CD4-positive, alpha-beta T cell treated with Interleukin-4 for 1 hour (primary cell): Measurements from ENCODE around the gene AGAP3.
A peak's percentile ranks its signal among the peaks of the same experiment; 100 is the strongest.

Experiments used
- DNase-seq, 2 donors: peaks; one replicate each; pipeline ENCODE4 v3.0.0-alpha.2; 2020 to 2022

Gene AGAP3

DNA sequence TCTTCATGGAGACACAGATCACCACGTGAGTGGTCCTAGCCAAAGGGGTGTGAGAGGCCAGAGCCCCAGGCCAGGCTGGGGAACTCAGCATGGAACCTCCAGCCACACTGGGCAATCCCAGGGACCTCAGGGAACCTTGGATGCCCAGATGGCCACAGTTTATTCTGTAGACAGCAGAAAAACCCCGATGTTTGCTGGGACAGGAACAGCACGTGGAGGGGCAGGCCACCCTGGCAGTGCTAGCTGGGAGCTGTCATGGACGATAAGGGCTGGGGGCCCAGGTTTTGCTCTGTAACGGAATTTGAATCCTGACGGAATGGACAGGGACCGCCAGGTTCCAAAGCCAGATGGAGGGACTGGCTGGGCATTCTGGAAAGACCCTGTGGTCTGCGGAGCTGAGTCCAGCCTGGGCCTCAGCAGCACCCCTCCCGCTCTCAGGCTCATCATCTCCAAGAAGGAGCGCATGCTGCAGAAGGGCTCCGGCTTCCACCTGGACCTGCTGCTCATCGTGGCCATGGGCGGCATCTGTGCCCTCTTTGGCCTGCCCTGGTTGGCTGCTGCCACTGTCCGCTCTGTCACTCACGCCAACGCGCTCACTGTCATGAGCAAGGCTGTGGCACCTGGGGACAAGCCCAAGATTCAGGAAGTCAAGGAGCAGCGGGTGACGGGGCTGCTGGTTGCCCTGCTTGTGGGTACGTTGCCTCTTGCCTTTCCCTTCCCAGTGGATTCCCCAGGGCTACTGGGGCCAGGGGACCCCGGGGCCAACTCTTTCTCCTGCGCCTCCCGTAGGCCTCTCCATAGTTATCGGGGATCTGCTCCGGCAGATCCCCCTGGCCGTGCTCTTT lies 11.2 kb upstream of the AGAP3 start:
- DNase-seq: no peak

DNA sequence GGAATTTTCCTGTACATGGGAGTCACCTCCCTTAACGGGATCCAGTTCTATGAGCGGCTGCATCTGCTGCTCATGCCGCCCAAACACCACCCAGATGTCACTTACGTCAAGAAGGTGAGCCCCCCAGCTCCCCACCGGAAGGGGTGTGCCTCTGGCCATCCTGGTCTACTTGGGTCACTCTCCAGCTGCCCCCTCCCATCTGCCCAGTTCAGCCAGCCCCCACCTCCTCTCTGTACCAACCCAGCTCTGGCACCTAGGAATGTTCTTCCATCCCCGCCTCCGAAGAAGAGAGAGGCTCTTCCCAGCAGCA lies 10.7 kb upstream of the AGAP3 start:
- no peak for DNase-seq

DNA sequence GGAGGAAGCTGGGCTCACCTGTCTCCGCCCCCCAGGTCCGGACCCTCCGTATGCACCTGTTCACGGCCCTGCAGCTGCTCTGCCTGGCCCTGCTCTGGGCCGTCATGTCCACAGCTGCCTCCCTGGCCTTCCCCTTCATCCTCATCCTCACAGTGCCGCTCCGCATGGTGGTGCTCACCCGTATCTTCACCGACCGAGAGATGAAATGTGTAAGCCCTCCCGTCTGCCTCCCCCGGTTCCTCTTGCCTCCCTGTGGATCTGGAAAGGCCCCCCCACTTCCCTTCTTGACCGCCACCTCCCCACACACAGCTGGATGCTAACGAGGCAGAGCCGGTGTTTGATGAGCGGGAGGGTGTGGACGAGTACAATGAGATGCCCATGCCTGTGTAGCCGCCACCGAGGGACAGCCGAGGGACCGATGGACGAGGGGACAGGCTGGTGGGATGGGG lies 10.3 kb upstream of the AGAP3 start:
- no peak for DNase-seq

DNA sequence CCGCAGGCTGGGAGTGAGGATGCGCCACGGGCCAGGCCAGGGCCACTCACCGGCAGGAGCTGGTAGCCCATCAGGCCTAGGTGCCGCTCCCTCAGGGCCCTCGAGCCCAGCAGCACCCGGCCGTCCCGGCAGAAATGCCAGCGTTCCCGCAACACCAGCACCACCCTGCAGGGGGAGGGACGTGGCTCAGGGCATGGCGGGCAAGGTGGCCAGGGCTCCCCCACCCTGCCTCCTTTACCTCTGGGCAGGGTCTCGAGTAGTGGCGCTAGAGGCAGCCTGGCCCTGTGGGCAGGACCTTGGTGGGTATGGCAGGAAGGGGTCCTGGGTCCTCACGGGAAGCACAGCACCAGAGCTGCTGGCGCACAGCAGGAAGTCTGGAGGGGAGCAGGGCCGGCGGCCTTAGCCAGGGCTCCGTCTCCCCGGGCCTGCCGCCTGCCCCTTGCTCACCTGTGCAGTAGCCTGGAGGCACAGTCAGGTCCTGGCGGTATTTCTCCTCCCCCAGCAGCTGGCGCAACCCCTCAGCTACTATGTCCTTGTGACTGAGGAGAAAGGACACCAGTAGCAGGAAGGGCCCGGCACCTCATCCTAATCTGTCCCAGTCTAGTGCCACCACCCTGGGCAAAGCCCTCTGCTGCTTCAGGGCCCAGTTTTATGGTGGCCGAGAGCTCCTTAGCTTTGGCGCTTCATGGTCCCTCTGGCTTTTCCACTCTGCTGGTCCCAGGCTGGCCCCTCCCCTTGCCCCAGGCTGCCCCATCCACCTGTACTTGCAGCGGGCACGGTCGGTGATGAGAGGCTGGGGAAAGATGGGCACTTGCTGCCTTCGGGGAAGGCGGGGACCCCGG lies 9.2 kb upstream of the AGAP3 start:
- DNase-seq: no peak

DNA sequence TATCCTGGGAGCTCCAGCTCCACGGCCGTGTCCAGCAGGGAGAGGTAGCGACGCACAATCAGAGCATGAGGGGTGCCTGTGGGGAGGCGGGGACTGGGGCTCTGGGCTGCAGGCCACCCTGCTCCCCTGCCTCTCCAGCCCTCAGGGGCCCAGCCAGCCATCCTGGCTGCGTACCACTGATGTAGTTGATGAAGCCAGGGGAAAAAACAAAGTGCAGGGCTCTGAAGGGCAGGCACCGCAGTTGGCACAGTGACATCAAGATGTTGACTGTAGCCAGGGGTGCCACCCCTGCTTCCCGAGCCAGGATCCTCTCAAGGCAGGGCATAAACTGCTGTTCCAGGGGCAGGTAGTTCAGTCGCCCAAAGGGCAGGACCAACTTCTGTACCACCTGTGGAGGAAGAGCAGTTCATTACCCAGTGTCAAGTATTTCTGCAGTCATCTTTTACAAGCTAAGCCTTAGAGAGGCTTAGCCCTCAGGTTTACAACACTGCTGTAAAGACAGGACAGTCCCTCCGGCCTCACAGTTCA lies 8.5 kb upstream of the AGAP3 start:
- DNase-seq: no peak

DNA sequence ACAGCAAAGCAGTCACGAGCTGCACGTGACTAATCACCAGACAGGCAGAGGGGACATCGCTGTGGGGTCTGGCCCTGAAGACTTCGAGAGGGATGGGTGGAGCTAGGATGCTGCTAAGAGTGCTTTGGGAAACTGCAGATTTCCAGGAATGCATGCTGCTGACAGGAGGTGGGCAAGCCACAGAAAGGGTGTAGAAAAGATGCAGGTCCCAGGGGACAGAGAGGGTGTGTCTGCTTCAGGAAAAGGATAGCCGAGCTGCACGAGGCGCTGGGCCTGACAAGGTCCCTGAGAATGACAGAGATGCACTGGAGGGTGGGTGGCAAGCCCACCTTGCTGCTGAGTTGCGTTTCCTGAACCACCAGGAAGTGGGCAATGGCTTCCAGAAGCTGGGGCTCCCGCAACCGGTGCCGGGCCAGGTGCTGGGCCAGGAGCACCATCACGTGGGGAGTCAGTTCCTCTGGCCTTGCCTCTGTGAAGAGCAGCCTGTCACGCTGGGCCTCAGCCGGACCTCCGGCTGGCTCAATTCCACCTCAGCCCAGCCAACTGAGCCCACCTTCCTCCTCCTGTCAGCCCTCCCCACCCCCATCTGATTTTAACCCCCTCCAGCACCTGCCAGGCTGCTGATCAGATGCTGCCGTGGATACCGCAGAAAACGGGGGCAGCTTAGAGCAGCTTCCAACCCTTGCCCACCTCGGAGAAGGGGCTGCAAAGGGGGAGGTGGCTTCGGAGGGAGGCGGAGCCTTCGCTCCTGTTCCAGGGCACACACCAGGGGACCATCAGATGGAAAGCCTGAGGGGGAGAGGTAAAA lies 7.8 kb upstream of the AGAP3 start:
- no peak for DNase-seq

DNA sequence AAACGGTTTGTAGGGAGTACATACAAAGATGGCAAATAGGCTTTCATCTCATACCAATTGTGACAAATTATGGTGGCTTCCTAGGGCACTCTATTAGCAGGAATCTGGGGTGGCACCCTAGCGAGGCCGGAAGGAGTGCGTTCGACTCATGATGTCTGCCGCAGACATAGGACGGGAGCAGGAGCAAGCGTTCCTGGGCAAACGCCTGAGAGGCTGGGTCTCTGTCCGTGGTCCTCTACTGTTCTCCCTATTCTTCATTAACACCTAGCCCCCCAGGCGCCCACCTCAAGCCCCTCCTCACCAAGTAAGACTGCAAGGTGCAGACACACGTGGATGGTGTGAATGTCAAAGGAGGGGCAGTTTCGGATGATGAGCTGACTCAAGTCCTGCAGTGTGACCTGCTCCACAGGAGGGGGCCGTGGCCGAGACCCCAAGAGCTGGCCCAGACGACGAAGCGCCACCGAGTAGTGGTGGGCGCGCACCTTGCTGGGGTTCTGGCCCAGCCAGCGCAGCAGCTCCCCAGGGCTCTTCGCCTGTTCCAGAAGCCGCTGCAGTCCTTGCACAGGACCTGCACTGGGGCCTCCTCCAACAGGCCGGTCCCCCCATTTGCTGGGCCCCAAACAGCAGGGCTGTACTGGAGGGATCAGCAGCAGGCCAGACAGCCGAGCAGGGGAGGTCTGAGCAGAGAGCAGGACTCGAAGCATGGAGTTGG lies 6.9 kb upstream of the AGAP3 start:
- DNase-seq: no peak

DNA sequence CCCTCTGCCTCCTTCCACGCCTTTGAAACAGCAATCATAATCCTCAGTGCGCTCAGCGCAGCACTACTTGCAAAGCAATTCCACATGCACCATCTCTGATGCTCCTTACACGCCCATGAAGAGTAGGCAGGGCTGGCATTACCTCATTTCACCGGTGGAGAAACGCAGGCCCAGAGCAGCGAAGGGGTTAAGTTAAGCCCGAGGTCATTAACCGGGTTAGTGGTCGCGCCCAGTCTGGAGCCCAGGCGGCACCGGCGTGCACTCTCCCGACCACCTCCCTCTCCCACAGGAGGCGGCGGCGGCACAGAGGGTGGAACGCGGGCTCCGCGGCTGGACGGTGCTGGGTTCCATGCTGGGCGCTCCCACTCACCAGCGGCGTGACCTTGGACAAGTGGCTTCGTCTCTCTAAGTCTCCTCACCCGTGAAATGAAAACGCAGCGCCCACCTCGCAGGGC lies 6.2 kb upstream of the AGAP3 start:
- no peak for DNase-seq

DNA sequence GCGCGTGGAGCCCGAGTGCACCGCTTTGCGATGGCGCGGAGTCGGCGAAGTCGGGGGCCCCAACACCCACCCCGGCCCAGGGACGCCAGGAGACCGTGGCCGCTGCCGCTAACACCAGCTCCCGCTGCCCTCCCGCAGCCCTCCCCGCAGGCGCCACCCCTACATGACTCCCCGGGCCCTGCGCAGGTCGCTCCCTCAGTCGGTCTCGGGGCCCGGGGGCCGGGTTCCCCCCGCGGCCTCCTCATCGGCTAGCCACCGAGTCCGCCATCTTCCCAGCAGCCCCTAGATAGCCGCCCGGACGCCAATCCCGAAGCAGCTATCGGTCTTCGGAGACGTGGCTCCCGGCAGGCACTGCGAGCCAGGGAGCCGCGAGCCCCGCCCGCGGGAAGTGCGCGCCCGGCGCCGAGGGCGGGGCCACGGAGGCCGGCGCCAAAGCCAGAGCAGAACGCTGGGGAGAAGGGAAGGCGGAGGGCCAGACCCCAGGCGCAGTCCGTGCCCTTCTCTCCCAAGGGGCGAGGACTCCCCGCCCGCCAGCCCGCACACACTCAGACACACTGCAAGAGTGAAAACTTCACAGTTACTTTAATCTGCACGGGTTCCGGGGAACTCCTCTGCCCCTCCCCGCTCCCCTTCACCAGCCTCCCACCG lies 5.6 kb upstream of the AGAP3 start, which contains the start of gene FASTK:
TSS of gene FASTK (minus strand) at position 288 of the 648 bp plus-strand sequence. CDS start at position 245, 43 bp downstream.
- peak; percentile 90 to 92 for DNase-seq

DNA sequence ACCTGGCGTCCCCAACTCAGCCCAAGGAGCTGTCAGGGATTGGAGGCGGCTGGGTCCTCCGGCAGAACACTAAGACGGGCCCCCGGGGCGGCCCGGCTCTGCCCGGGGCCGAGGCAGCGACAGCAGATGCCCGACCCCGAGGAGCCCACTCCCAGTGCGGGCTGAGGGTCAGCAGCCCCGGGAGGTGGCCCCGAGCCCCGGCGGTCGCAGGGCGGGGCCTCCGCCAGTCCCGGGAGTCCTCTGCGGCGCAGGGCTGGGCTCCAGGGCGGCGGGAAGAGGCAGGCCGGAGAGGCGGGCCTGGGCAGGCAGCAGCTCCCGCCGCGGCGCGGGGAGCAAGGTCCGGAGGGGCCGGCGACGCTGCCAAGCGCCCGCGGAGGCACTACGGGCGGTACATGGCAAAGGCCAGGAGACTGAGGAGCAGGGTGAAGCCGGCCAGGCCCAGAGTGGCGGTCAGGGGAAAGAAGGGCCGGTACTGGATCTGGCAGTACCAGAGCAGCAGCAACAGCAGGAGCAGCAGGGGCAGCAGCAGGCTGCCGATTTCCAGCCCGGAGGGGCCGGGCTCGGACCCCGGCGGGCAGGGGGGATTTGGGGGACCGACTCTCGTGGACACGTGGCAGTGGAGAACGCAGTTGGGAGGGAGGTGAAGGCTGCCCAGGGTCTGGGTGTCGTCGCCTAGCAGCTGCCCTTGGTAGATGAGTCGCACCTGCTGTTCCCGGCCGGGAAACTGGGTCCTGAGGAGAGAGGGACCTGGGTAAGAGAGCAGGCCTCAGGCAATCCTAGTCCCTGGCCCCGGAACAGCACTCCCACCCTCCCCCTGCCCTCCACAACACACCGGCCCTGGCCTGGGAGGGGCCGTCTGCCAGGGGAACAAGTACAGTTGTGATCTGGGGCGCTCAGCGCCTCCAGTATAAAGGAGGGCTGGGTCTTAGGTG lies 4.8 kb upstream of the AGAP3 start:
- DNase-seq: no peak

DNA sequence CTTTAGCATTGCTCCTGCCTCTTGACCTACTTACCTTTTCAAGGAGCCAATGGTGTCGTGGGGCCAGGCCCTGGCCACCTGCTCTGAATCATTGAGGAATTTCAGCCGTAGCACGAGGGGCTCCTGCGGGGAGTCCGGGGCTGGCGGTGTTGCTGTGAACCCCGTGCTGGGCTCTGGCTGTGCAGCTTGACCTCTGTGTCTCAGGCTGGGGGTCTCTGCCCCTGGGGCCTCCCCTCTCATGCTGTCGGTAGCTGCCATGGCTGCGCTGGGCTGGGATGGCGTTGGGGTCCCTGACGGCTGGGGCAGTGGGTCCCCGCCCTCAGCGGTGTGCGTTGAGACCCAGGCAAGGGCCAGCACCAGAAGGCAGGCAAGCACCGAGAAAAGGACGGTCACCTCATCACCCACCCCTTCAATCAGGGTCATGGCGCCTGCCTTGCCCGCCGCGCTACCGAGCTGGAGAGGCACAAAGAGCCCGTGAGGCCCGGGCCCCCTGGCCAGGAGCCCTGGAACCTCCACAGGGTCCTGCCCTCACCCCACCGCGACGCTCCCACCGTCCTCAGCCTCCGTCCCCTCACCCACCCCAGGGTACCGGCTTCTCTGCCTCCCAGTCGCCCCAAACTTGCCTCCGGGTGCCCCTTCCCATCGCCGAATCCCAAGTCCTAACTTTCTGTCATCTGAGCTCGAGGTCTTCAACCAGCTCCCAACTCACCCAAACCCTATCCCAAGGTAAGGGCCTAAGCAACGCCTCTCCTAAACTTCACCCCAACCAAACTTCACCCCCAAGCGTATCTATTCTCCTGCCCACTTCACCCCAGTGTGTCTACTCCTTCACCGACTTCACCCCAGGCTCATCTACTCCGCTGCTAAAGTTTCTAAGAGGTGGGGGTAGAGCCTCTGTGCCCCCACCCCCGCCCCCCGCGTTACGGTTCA lies 3.9 kb upstream of the AGAP3 start:
- no peak for DNase-seq

DNA sequence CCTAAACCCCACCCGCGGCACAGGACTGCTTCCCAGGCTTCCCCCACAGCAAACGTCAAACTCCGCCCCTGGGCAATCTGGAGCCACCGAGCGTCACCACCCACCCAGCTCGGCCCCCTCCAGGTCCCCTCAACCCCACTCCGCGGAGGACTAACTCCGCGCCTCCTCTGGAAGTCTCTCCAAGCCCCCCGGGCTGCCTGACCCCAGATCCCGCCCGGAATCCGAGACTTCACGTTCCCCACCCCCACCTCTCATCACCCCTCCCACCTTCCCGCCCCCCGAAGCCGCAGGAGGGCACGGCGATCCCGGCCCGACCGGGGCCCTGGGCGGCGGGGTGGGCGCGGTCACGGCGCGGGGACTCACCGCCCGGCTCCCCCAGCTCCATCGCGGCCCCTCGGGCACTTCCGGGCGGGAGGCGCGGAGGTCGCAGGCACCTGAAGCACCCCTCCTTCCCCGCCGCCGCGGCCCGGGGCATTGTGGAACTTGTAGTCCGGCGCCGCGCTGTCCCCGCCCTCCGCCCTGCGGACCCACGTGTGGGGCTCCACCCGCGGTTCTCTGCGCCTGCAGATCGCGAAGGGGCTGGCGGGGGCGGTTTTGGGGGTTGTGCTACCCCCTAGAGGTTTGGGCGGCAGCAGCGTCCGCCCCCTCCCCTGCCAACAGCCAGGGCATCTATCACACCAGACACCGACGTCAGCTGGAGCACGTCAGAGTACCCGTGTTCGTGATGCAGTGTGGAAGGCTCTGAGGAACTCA lies 3.0 kb upstream of the AGAP3 start, which contains the start of gene TMUB1:
TSS of gene TMUB1 (minus strand) at position 423 of the 753 bp plus-strand sequence. CDS start 930 bp downstream, outside the sequence.
- DNase-seq: peak; percentile 89 to 90

DNA sequence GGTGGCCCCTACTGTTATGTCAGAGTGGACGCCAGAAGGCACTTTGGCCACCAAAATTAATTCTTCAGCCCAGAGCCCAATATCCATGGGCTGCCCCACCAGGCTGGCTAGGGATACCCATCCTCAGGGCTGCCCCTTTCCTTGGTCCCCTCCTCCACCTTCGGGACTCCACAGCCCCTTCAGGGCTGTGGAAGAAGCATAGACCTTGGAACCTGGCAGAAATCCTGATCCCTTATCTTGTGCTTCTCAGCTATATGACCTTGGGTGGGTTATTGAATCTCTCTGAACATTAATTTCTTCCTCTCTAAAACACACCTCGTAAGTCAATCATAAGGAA lies 2.5 kb upstream of the AGAP3 start:
- no peak for DNase-seq

DNA sequence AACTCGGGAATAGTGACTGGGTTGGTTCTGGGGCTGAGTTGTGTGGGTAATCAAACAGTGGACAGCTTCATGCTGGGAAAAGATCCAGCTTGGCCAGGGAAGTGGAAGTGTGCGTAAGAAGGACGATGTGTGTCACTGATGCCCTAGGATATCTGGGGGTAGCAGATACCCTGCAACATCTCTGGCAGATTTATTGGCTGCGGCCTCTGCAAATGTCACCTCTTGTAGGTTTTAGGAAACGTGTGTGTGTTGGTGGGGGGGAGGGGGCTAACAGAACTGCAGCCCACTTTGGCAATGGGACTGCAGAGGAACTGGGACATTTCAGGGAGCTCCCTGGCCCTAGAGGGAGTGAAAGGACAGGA lies 965 bp upstream of the AGAP3 start:
- no peak for DNase-seq

DNA sequence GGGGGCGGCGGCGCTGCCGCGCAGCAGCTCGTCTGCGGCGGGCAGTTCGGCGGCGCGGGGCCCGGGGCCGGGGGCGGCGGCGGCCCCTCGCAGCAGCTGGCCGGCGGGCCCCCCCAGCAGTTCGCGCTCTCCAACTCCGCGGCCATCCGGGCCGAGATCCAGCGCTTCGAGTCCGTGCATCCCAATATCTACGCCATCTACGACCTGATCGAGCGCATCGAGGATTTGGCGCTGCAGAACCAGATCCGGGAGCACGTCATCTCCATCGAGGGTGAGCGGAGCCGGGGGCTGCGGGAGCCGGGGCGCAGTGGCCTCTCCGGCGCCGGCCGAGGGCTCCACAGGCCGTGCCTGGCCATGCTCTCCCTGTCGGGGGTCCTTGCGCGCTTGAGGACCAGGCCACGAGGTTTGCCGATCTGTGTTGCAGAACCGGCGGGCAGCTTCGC lies 548 bp downstream of the AGAP3 start:
- DNase-seq: no peak

DNA sequence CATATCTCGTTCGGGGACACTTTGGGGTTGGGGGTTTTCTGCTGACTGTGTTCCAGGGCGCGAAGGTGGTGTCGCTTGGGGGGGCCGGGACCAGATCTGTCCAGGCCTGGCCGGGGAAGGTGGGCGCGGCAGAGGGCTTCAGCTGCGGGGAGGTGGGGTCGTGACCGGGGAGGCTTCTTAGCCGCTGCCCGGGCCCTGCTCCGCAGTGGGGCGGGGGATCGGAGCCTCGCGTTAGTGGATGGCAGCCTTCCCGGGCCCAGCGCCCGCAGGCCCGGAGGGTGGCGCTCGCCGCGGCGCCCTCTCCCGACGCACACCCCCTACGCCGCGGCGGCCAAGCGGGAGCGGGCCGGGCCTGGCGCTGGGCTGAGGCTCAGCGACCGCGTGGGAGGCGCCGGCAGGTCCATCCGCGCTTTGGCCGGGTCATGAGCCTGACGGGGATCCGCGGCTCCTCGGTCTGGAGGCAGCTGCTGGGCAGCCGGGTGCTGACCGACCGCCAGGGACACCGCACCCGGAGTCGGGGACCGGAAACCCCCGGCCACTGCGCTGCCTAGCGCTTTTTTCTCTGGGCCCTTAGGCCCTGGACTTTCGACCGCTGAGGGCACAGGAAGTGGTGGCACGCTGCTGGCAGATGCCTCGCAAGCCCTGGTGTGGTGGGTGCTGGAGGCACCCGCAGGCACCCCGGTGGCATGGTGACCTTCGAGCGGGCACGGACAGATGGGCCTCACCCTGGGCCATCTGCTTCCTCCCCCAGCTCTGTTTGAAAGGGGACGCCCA lies 1.2 kb downstream of the AGAP3 start:
- peak; percentile 30 to 47 for DNase-seq

DNA sequence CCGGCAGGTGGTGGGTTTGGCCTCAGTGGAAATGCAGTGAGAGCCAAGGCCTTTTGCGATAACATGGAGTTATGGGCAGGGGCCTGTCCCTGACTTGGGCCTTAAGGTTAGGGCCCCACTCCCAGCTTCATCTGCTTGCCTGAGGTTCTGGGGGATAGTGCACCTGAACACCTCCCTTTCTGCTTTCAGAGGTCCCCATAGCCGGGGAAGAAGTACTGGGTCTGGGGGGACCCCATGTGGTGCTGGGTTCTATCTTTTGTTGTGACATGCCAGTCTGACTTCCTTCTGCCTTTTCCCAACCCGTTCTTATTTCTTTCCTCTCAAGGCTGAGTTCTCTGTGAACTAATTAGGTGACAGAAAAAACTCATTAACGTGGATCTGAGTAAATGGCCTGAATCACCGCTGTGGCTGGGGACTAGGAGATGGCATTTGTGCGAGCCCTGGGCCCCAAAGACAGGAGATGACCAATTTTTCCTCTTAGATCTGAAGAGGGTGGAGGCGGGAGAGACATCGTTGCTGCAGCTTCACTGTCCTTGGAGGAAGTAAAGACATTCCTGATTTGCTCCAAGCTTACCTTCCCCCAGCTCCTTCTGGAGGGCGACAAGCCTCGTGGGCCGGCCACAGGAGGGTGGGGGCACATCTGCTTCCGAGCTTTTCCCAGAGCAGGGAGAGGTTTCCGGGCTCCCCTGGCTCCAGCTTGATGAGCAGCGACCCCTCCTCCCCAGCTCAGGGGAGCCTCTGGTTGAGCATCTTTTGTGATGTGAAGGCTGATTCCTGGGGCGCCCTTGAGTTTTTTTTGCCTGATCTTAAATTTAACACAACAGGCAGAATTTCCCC lies 2.0 kb downstream of the AGAP3 start:
- no peak for DNase-seq
